Uterus (tissue), 4 donors: ENCODE measurements around the gene PMM2. TPM values are rescaled to one million over a fixed set of nuclear protein-coding genes. Genes with fewer than 3 reads are reported as not detected.

ENCODE experiments used
- DNase-seq, 2 donors: peaks; one replicate each; pipeline ENCODE4 v3.0.0-alpha.2; 2019 to 2020
- H3K27ac ChIP-seq, 2 donors: fragments of 200-600 bp; sonication (generic); 1 replicate in 1 of 2; 2 replicates in 1 of 2; pipeline ENCODE4 v1.5.1; 2016 to 2018
- H3K27me3 ChIP-seq, 2 donors: fragments of 200-600 bp; sonication (generic); one replicate each; pipeline ENCODE4 v1.5.1; 2018 to 2019; ENCODE audit warnings: control low read depth in 1 of 2
- H3K36me3 ChIP-seq, 2 donors: fragments of 200-600 bp; sonication (generic); one replicate each; pipeline ENCODE4 v1.5.1; 2019; ENCODE audit warnings: control low read depth in 1 of 2
- H3K4me1 ChIP-seq, 2 donors: fragments of 200-600 bp; sonication (generic); one replicate each; pipeline ENCODE4 v1.5.1; 2018 to 2019; ENCODE audit warnings: control low read depth in 1 of 2
- H3K4me3 ChIP-seq, 2 donors: fragments of 200-600 bp; sonication (generic); 1 replicate in 1 of 2; 2 replicates in 1 of 2; pipeline ENCODE4 v1.5.1; 2018 to 2019; ENCODE audit warnings: mild to moderate bottlenecking in 1 of 2
- H3K9me3 ChIP-seq, 2 donors: fragments of 200-600 bp; sonication (generic); one replicate each; pipeline ENCODE4 v1.5.1; 2019; ENCODE audit warnings: control low read depth in 1 of 2
- POLR2A ChIP-seq, 2 donors: fragments of 450-650 bp; IDR thresholded peaks; one replicate each; pipeline ENCODE4 v1.6.1; 2016; ENCODE audit warnings: antibody characterized with exemption in 2 of 2, mild to moderate bottlenecking in 1 of 2, moderate library complexity in 1 of 2
- intact Hi-C: fragments of 100-400 bp; cut with DNase I; formaldehyde crosslinking; loops from one replicate; pipeline ENCODE4 v1.15.1; 2023; ENCODE audit warnings: low total_unique reads
- total RNA-seq, 4 donors: library from RNA; depleted of rRNA in 3 of 4; stranded (reverse); fragments of >200 nt in 3 of 4; gene quantifications; one replicate each; pipeline versions ENCODE4 v1.1.0 to v1.2.4, GENCODE V29; 2014 to 2023
- TF ChIP-seq, protein P1 (sequence below), 4 experiments: fragments of 200-600 bp in 2 of 4; fragments of 450-650 bp in 2 of 4; sonication (generic) in 2 of 4; IDR thresholded peaks; one replicate each; pipeline ENCODE4 v1.5.1; 2016 to 2019; ENCODE audit warnings: antibody characterized with exemption in 4 of 4, mild to moderate bottlenecking in 2 of 4, moderate library complexity in 1 of 4
- donor health status: DM: yes; HTN: yes; CAD: no.

The PMM2 gene
- total RNA-seq, 4 donors from 2014 or later = 19.0 to 41.6 (median 27.5) TPM

DNA sequence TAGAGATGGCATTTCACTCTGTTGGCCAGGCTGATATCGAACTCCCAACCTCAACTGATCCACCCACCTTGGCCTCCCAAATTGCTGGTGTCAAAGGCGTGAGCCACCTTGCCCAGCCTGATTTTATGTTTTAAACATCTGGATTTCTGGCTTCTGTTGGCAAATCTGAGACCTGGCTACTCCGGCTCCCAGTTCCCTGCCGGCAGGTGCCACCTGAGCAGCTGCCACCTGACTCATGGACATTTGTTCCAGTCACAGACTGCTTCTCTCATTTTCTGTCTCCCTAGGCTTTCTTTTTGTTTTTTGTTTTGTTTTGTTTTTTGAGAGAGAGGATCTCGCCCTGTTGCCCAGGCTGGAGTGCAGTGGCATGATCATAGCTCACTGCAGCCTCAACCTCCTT lies 9.6 kb downstream of the PMM2 start:
- intact Hi-C loops = no loop called here
- Histone ChIP-seq H3K4me1 (no peaks in the 10 kb centered on the region), H3K27ac (no peak overlapping the region), H3K36me3 (no peaks in the 10 kb centered on the region), H3K9me3 (no peaks in the 10 kb centered on the region), H3K4me3 (no peak overlapping the region), H3K27me3 (no peaks in the 10 kb centered on the region)
- no peak for DNase-seq
- TF ChIP-seq, protein P1, sequence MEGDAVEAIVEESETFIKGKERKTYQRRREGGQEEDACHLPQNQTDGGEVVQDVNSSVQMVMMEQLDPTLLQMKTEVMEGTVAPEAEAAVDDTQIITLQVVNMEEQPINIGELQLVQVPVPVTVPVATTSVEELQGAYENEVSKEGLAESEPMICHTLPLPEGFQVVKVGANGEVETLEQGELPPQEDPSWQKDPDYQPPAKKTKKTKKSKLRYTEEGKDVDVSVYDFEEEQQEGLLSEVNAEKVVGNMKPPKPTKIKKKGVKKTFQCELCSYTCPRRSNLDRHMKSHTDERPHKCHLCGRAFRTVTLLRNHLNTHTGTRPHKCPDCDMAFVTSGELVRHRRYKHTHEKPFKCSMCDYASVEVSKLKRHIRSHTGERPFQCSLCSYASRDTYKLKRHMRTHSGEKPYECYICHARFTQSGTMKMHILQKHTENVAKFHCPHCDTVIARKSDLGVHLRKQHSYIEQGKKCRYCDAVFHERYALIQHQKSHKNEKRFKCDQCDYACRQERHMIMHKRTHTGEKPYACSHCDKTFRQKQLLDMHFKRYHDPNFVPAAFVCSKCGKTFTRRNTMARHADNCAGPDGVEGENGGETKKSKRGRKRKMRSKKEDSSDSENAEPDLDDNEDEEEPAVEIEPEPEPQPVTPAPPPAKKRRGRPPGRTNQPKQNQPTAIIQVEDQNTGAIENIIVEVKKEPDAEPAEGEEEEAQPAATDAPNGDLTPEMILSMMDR (IDR thresholded peaks at IDR 0.05) = no peak
- no peak for TF ChIP-seq POLR2A (IDR thresholded peaks at IDR 0.05)

DNA sequence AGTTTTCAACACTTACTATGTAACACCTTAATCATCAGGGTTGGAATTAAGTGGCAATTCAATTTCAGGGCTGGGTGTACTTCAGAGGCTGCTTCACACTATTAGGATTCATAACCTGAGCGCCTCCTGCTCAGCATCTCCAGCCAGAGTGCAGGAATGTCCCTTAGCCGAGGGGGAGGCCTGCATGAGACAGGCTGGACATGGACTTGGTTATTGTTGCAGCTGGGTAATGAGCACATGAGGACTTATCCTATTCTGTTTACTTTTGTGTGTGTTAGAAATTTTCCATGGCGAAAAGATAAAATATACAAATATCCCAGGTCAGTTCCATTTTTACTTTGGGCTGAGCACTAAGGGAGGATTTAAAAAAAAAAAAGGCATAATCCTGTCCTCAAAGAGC lies 10.4 kb downstream of the PMM2 start:
- no peaks in the 10 kb centered on the region for H3K36me3 ChIP-seq
- intact Hi-C loops = no loop called here

DNA sequence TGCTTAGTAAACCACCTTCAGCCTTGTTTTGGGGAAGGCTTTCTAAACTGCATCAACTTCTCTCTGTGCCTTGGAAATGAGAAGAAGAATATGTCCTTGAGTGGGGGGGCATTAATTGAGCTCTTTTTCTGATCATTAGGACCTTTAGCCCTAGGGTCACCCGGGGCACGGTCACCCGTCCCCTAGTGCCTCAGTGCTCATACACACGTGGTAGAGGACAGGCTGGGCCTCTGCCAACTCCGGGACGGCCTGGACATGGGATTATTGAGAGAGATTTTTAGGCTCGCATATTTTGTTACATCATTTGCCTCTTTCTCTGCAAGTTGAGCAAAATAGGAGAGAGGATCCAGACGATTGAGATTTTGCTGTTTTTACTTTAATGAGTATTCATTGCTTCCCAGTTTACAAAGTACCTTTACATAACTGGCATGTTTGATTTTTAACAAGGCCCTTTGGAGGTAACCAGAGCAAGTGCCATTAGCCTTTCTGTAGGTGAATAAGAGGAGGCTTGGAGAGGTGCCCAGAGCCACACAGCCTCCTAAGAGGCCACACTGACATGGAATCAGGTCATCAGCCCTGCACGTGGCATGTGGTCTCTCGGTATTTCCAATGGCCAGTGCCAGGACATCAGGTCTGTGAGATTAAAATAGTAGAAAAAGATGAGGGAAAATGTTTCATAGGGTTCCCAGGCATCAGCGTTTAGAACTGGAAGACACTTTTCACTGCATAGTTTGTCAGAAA lies 11.1 kb downstream of the PMM2 start:
- Histone ChIP-seq H3K27me3 (no peaks in the 10 kb centered on the region), H3K36me3 (no peaks in the 10 kb centered on the region), H3K4me1 (no peaks in the 10 kb centered on the region), H3K27ac (no peak overlapping the region), H3K9me3 (no peaks in the 10 kb centered on the region), H3K4me3 (no peak overlapping the region)
- intact Hi-C loops = no loop called here
- TF ChIP-seq, protein P1 (IDR thresholded peaks at IDR 0.05) = no peak
- TF ChIP-seq POLR2A (IDR thresholded peaks at IDR 0.05) = no peak
- no peak for DNase-seq

More for the DNA sequence above, 10.4 kb downstream of the PMM2 start:
- Histone ChIP-seq H3K9me3 (no peaks in the 10 kb centered on the region), H3K4me1 (no peaks in the 10 kb centered on the region), H3K4me3 (no peak overlapping the region), H3K27me3 (no peaks in the 10 kb centered on the region), H3K27ac (no peak overlapping the region)
- TF ChIP-seq, protein P1 (IDR thresholded peaks at IDR 0.05) = no peak
- TF ChIP-seq POLR2A (IDR thresholded peaks at IDR 0.05) = no peak
- DNase-seq = no peak

DNA sequence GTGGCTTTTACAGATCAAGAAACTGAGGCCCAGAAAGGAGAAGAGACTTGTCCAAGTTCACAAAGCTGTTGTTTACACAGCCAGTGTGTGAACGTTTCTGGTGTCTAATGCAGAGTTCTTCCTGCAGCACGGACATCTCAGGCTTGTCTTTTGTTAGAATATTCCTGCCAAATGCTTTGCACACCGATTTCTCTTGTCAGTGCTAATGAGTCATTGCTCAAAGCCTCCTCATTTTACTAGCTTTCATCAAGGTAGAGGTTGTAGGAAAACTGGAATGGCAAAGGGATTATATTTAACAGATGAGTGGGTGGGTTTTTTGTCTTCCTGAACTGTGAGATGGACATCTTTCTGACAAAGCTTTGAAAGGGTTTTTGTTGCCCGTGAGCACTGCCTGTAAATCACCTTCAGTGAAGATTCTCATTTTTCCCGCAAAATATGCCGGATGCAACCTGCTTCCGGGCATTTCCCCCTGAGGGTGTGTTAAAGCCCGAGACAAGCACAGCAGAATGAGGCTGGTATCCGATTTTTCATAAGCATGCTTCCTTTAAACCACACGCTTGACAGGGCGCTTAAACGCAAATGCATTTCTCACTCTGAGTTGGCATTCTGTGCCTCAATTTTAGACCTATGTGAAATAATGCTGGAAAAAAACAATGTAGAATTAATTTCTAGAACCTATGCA lies 14.7 kb downstream of the PMM2 start:
- TF ChIP-seq POLR2A (IDR thresholded peaks at IDR 0.05) = no peak
- TF ChIP-seq, protein P1 (IDR thresholded peaks at IDR 0.05) = no peak
- Histone ChIP-seq H3K27ac (no peak overlapping the region), H3K9me3 (no peaks in the 10 kb centered on the region), H3K4me1 (no peaks in the 10 kb centered on the region), H3K36me3 (no peaks in the 10 kb centered on the region), H3K27me3 (no peaks in the 10 kb centered on the region), H3K4me3 (no peak overlapping the region)
- intact Hi-C loops = no loop called here
- no peak for DNase-seq

DNA sequence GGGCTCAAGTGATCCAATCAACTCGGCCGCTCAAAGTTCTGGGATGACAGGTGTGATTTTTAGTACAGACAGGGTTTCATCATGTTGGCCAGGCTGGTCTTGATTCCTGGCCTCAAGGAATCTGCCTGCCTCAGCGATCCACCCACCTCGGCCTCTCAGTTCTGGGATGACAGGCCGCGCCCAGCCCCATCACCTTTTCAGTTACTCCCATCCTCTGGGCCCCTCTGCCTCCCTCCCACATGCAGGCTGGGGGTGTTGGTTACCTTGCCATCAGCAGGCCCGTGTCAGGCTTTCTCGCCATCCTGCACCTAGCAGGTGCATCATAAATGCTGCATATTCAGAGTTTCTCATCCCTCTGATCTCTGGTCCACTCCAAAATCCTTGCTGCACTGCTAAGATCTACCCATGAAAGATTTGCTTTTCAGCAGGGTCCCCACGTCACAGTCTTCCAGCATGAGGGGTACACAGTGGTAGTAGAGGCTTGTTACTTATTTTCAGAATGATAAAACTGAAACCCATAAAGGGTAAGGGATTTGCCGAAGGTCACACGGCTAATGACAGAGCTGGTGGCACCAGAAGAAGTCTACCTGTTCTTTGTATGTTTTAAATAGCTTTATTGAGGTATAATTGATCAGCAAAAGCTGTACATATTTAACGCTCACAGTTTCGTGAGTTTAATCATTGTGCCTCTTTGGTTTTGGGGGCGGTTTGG lies 16.6 kb downstream of the PMM2 start:
- intact Hi-C loops = no loop called here
- Histone ChIP-seq H3K27ac (no peak overlapping the region), H3K27me3 (no peaks in the 10 kb centered on the region), H3K4me3 (no peak overlapping the region), H3K9me3 (no peaks in the 10 kb centered on the region), H3K4me1 (no peaks in the 10 kb centered on the region), H3K36me3 (no peaks in the 10 kb centered on the region)
- no peak for DNase-seq
- TF ChIP-seq, protein P1 (IDR thresholded peaks at IDR 0.05) = no peak
- no peak for TF ChIP-seq POLR2A (IDR thresholded peaks at IDR 0.05)
